Activated CD8-positive, alpha-beta T cell treated with anti-CD3 and anti-CD28 coated beads for 36 hours (primary cell): ENCODE data around the gene KRTAP5-9. TPM values are rescaled to one million over a fixed set of nuclear protein-coding genes. Genes with fewer than 3 reads are reported as not detected.
"Not testable (repeated sequence)": the region's sequence is repeated elsewhere in the genome, so short reads cannot be mapped to it uniquely, and the experiment has no call there.

Source experiments
- ATAC-seq: fragments of 200-7000 bp; cut with Tn5 transposase; one replicate; pipeline ENCODE4 v1.10.0; 2021; ENCODE audit warnings: mild to moderate bottlenecking, moderate library complexity
- CTCF ChIA-PET: fragments of 350-600 bp; sonication (Branson Sonifier 250); formaldehyde crosslinking; loops from one replicate; lab custom pipeline; 2021; ENCODE audit warnings: antibody characterized with exemption; lab: Charles Lee
- POLR2A ChIA-PET: fragments of 350-600 bp; sonication (Branson Sonifier 250); formaldehyde crosslinking; loops from one replicate; lab custom pipeline; 2021; ENCODE audit warnings: antibody characterized with exemption; lab: Charles Lee
- DNase-seq: peaks from one replicate; pipeline ENCODE4 v3.0.0-alpha.2; 2020
- H3K27ac Mint-ChIP-seq: one replicate; pipeline ENCODE4 v1.8.0; 2021; ENCODE audit warnings: mild to moderate bottlenecking, mixed read lengths
- H3K27me3 Mint-ChIP-seq: one replicate; pipeline ENCODE4 v1.8.0; 2021; ENCODE audit warnings: mixed read lengths
- H3K36me3 Mint-ChIP-seq: one replicate; pipeline ENCODE4 v1.8.0; 2021; ENCODE audit warnings: low read depth, mixed read lengths
- H3K4me1 Mint-ChIP-seq: one replicate; pipeline ENCODE4 v1.8.0; 2021; ENCODE audit warnings: low read depth, mixed read lengths
- H3K4me3 Mint-ChIP-seq: one replicate; pipeline ENCODE4 v1.8.0; 2021; ENCODE audit warnings: mild to moderate bottlenecking, moderate library complexity, mixed read lengths
- H3K9me3 Mint-ChIP-seq: one replicate; pipeline ENCODE4 v1.8.0; 2021; ENCODE audit warnings: mixed read lengths
- intact Hi-C: fragments of 100-400 bp; cut with micrococcal nuclease; formaldehyde crosslinking; loops from one replicate; pipeline ENCODE4 v1.10.0; 2022
- total RNA-seq, 2 experiments: library from RNA; stranded (reverse); gene quantifications; one replicate each; pipeline ENCODE4 v1.2.3, GENCODE V29; 2021
- TF ChIP-seq, protein P1 (sequence below): fragments of 200-600 bp; IDR thresholded peaks from one replicate; pipeline ENCODE4 v1.8.0; 2022; ENCODE audit warnings: antibody characterized with exemption, mild to moderate bottlenecking

The KRTAP5-9 gene
- total RNA-seq, 2 experiments from 2014 or later, result not detected

DNA sequence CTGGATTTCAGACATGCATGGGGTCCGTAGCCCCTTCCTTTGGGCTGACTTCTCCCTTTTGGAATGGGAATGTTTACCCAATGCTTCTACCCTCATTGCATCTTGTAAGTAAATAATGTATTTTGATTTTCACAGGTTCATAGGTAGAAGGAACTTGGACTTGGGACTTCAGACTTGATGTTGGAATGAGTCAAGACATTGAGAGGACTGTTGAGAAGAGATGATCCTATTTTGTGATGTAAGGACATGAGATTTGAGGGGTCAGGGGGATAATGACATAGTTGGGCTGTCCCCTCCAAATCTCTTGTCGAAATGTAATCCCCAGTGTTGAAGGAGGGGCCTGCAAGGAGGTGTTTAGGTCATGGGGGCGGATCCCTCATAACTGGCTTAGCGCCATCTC, 16.2 kb downstream of the KRTAP5-9 start:
- no peaks in the 10 kb centered on the region for H3K4me1 Mint-ChIP-seq
- POLR2A ChIA-PET, result no interaction called here
- no peak for DNase-seq
- TF ChIP-seq, protein P1, sequence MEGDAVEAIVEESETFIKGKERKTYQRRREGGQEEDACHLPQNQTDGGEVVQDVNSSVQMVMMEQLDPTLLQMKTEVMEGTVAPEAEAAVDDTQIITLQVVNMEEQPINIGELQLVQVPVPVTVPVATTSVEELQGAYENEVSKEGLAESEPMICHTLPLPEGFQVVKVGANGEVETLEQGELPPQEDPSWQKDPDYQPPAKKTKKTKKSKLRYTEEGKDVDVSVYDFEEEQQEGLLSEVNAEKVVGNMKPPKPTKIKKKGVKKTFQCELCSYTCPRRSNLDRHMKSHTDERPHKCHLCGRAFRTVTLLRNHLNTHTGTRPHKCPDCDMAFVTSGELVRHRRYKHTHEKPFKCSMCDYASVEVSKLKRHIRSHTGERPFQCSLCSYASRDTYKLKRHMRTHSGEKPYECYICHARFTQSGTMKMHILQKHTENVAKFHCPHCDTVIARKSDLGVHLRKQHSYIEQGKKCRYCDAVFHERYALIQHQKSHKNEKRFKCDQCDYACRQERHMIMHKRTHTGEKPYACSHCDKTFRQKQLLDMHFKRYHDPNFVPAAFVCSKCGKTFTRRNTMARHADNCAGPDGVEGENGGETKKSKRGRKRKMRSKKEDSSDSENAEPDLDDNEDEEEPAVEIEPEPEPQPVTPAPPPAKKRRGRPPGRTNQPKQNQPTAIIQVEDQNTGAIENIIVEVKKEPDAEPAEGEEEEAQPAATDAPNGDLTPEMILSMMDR, result no peak
- H3K9me3 Mint-ChIP-seq, result no peaks in the 10 kb centered on the region
- H3K27me3 Mint-ChIP-seq, result peaks cover 33% of the 10 kb centered on the region
- no peak for ATAC-seq
- intact Hi-C loops, result no loop called here
- H3K36me3 Mint-ChIP-seq, result no peaks in the 10 kb centered on the region
- H3K4me3 Mint-ChIP-seq, result no peak overlapping the region
- H3K27ac Mint-ChIP-seq, result no peak overlapping the region
- CTCF ChIA-PET, result interaction anchor here (0.7 kb wide), 1 partner anchor 15 kb away, joined by 3 read pairs; no protein-coding TSS in a partner anchor

DNA sequence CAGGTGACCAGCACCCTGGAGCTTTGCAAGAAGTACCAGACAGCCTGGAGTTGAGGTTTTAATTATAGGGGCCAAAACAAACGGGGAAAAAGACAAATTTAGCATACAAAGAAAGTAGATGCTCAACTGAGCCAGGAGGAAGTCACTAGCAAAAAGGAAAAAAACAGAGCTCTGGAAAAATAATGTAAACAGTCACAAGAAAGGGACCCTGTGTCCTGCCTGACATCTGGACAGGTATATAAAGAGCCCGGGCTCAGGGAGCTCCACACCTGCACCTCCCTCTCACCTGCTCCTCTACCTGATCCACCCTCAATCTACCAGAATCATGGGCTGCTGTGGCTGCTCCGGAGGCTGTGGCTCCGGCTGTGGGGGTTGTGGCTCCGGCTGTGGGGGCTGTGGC, 17.0 kb downstream of the KRTAP5-9 start, which contains the start of gene KRTAP5-10:
Gene KRTAP5-10 (plus strand): TSS at position 301 of the 400 bp plus-strand sequence. CDS start 25 bp downstream, at position 326.
- CTCF ChIA-PET, result interaction anchor here (0.7 kb wide), 1 partner anchor 16 kb away, joined by 3 read pairs; no protein-coding TSS in a partner anchor
- POLR2A ChIA-PET, result no interaction called here
- peaks cover 33% of the 10 kb centered on the region for H3K27me3 Mint-ChIP-seq
- no peaks in the 10 kb centered on the region for H3K4me1 Mint-ChIP-seq
- H3K27ac Mint-ChIP-seq, result no peak within 1 kb of the TSS
- DNase-seq (no peak), ATAC-seq (no peak)
- H3K4me3 Mint-ChIP-seq, result no peak within 1 kb of the TSS
- no peaks in the 10 kb centered on the region for H3K9me3 Mint-ChIP-seq
- H3K36me3 Mint-ChIP-seq, result no peaks in the 10 kb centered on the region
- TF ChIP-seq, protein P1, result no peak
- intact Hi-C loops, result no loop called here

DNA sequence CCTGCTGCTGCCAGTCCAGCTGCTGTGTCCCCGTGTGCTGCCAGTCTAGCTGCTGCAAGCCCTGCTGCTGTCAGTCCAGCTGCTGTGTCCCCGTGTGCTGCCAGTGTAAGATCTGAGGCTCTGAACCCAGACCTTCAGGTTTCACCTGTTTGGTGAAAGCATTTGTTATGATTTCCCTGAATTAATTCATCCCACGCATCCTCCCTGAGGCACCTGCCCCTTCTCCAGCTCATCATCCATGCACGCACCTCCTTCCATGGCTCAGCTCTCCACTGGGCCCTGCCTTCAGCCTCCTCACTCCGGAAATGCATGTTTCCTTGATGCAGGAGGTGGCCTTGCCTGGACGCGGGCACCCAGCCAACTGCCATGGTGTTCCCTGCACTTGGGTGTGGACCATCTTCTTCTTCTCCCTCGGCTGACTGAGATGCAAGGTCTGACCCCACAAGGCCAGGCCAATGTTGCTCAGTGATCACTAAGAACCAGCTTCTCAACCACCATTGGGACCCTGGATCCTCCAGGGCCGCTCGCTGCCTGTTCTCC, 17.9 kb downstream of the KRTAP5-9 start:
- no peaks in the 10 kb centered on the region for H3K4me1 Mint-ChIP-seq
- H3K36me3 Mint-ChIP-seq, result no peaks in the 10 kb centered on the region
- TF ChIP-seq, protein P1, result no peak
- H3K27me3 Mint-ChIP-seq, result peaks cover 31% of the 10 kb centered on the region
- ChIA-PET CTCF (no interaction called here), POLR2A (no interaction called here)
- ATAC-seq, result no peak
- H3K4me3 Mint-ChIP-seq, result no peak overlapping the region
- no peak for DNase-seq
- H3K27ac Mint-ChIP-seq, result no peak overlapping the region
- intact Hi-C loops, result no loop called here
- no peaks in the 10 kb centered on the region for H3K9me3 Mint-ChIP-seq

DNA sequence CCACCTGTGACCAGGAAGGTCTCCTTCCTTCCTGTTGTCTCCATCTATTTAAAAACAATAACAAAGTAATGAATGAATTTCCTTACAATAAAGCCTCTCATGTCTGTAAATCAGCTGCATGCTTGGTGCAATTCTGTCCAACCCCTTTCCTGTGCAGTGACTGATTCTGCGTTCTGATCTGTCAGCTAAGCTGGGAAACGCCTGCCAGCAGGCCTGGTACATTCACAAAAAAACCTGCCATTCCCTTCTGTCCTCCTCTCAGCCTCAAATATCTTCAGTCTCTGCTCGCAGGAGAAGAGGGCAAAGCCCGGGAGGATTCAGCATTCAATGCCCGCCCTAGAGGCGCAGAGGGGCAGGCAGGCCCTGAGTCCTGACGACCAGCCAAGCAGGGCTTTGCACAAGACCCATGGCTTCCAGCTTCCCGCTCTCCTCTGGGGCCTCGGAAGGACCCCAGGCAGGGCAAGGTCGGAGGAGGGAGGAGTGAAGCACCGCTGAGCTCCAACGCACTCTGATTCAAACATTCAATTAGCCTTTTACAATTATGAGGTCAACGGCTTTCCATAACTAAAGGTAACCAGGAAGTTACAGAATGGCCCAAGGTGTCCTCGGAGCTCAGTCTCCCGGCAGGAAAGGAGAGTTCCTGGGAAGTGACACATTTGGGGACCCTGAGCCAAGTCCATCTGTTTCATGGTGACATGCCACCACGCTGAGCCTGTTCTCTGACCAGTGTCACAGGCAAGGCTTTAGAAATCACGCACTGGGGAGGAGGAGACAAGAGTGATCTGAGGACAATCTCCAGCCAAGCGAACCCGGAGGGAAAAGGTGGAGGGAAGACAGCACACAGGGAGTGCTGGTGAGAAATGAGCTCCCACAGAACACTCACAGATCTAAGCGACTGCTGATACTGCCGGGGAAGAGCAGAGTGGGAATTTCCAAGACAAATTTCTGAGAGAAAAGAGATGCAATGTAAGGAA, 18.7 kb downstream of the KRTAP5-9 start:
- H3K36me3 Mint-ChIP-seq, intact Hi-C loops, DNase-seq, H3K4me3 Mint-ChIP-seq, POLR2A ChIA-PET, H3K27ac Mint-ChIP-seq, ATAC-seq, H3K9me3 Mint-ChIP-seq, CTCF ChIA-PET, H3K4me1 Mint-ChIP-seq: not testable (repeated sequence)
- peaks cover 26% of the 10 kb centered on the region for H3K27me3 Mint-ChIP-seq

DNA sequence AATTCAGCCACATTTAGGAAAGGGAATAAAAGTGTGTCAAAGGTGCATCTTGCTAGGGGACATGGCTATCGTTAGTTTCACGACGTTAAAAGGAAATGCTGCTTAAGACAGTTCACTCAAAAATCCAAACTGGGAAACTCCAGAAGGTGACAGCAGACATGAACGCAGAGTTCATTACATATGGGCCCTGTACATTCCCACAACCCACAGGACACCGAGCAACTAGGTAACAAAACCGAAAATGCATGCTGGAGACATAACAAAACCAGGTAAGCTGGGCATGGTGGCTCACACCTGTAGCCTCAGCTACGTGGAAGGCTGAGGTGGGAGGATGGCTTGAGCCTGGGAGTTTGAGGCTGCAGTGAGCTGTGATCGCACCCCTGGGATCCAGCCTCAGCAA, 19.4 kb downstream of the KRTAP5-9 start:
- H3K4me3 Mint-ChIP-seq, H3K9me3 Mint-ChIP-seq, POLR2A ChIA-PET, CTCF ChIA-PET, DNase-seq, H3K27ac Mint-ChIP-seq, ATAC-seq, intact Hi-C loops, H3K4me1 Mint-ChIP-seq, H3K36me3 Mint-ChIP-seq: not testable (repeated sequence)
- H3K27me3 Mint-ChIP-seq, result peaks cover 26% of the 10 kb centered on the region
